Measurements from ENCODE around the gene UPK1A. TPM values are rescaled to one million over a fixed set of nuclear protein-coding genes. Genes with fewer than 3 reads are reported as not detected.

The UPK1A gene
- total RNA-seq, 1 donor from 2014 or later = 0.65 TPM

GRCh38 chr19:35702223-35703012, 36.1 kb downstream of the UPK1A start:
- Mint-ChIP-seq H3K4me3 (ENCODE audit: unreplicated experiment) (peak overlapping the region; percentile 97), H3K27ac (ENCODE audit: unreplicated experiment) (peak overlapping the region; percentile 87), H3K9me3 (ENCODE audit: low read depth) (no peaks in the 10 kb centered on the region), H3K4me1 (ENCODE audit: low read depth) (peaks cover 3% of the 10 kb centered on the region), H3K36me3 (ENCODE audit: low read depth) (no peaks in the 10 kb centered on the region), H3K27me3 (ENCODE audit: low read depth) (no peaks in the 10 kb centered on the region)
- TF ChIP-seq, protein P1, sequence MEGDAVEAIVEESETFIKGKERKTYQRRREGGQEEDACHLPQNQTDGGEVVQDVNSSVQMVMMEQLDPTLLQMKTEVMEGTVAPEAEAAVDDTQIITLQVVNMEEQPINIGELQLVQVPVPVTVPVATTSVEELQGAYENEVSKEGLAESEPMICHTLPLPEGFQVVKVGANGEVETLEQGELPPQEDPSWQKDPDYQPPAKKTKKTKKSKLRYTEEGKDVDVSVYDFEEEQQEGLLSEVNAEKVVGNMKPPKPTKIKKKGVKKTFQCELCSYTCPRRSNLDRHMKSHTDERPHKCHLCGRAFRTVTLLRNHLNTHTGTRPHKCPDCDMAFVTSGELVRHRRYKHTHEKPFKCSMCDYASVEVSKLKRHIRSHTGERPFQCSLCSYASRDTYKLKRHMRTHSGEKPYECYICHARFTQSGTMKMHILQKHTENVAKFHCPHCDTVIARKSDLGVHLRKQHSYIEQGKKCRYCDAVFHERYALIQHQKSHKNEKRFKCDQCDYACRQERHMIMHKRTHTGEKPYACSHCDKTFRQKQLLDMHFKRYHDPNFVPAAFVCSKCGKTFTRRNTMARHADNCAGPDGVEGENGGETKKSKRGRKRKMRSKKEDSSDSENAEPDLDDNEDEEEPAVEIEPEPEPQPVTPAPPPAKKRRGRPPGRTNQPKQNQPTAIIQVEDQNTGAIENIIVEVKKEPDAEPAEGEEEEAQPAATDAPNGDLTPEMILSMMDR (IDR thresholded peaks at IDR 0.05) = no peak
- DNase-seq (ENCODE audit: low spot score) = no peak

- no peak for DNase-seq (ENCODE audit: low spot score)
- Mint-ChIP-seq H3K36me3 (ENCODE audit: low read depth) (no peaks in the 10 kb centered on the region), H3K4me1 (ENCODE audit: low read depth) (peaks cover 3% of the 10 kb centered on the region), H3K27ac (ENCODE audit: unreplicated experiment) (no peak overlapping the region), H3K4me3 (ENCODE audit: unreplicated experiment) (no peak overlapping the region), H3K9me3 (ENCODE audit: low read depth) (no peaks in the 10 kb centered on the region), H3K27me3 (ENCODE audit: low read depth) (no peaks in the 10 kb centered on the region)
- TF ChIP-seq, protein P1 (IDR thresholded peaks at IDR 0.05) = no peak
Observed at GRCh38 chr19:35703343-35703742, 37.0 kb downstream of the UPK1A start.

GRCh38 chr19:35704218-35704617, 37.9 kb downstream of the UPK1A start, which contains the start of gene ZBTB32:
Gene ZBTB32 (plus strand): TSS chr19:35704558. CDS start chr19:35714627, 10,069 bp downstream.
- Mint-ChIP-seq H3K27me3 (ENCODE audit: low read depth) (no peaks in the 10 kb centered on the region), H3K27ac (ENCODE audit: unreplicated experiment) (no peak within 1 kb of the TSS), H3K36me3 (ENCODE audit: low read depth) (no peaks in the 10 kb centered on the region), H3K4me3 (ENCODE audit: unreplicated experiment) (no peak within 1 kb of the TSS), H3K4me1 (ENCODE audit: low read depth) (peaks cover 3% of the 10 kb centered on the region), H3K9me3 (ENCODE audit: low read depth) (no peaks in the 10 kb centered on the region)
- DNase-seq (ENCODE audit: low spot score) = no peak
- TF ChIP-seq, protein P1 (IDR thresholded peaks at IDR 0.05) = no peak

DNA sequence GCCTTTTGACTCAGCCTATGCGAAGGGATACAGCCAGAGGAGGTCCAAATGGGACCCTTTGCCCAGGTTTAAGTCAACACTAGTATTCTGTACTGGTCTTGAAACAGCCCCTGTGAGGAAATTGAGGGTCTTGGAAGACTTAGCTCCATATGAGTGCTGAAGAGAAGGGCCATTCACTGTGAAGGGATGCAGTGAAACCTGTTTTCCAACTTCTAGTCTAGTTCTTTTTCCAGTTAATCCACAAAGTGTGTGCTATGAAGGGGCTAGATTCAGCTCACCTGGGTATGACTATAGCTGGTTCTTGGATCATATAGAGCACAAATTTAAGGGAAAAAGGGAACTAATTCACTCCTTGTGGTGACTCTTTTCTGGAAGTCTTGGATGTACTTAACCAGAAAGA, 42.1 kb downstream of the UPK1A start:
- Mint-ChIP-seq H3K4me1 (ENCODE audit: low read depth) (peaks cover 4% of the 10 kb centered on the region), H3K4me3 (ENCODE audit: unreplicated experiment) (no peak overlapping the region), H3K27ac (ENCODE audit: unreplicated experiment) (no peak overlapping the region), H3K27me3 (ENCODE audit: low read depth) (no peaks in the 10 kb centered on the region), H3K9me3 (ENCODE audit: low read depth) (no peaks in the 10 kb centered on the region), H3K36me3 (ENCODE audit: low read depth) (no peaks in the 10 kb centered on the region)
- DNase-seq (ENCODE audit: low spot score) = no peak
- TF ChIP-seq, protein P1 (IDR thresholded peaks at IDR 0.05) = no peak

DNA sequence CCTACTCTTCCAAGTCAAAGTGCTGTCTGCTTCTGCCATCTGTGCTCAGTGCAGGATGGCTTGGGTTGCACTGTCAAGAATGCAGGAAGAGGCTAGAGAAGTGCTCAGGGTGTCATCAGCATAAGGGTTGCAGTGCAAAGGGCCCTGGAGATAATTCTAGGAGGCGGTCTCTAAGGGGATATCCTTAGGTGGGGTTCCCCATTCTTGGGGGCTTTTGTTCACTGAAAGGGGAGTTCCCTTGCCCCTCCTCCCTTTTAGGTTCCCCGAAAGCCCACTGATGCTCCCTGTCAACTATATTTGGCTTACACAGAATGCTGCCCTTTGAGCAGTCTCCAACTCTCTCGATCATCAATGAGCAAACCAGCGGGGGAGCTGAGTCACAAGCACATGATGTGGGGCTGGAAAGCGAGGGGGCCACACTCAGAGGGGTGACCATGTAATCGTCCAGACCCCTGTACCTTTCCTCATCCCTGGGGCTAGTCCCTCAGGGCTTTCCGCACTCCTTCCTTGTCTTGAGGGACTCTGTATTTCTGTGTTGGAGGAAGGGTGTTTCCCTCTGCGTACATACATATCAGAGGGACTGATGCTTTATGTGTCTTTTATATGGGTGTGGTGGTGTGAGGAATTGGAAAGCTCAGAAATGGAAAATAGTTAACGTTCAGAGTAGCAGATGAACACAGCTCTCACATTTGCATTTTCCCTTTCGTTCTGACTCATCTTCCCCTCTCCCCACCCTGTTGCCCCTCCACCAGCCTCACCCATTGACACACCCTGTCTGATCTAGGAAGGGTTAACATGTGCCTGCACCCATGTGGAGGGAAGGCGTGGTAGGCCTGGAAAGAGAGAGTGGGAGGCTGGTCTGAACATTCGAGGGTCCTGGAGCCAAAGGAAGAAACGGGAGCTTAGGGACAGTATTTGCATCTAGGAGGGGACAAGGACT, 44.7 kb downstream of the UPK1A start:
- no peaks in the 10 kb centered on the region for H3K27me3 Mint-ChIP-seq (ENCODE audit: low read depth)
- H3K4me3 Mint-ChIP-seq (ENCODE audit: unreplicated experiment) = no peak overlapping the region
- DNase-seq (ENCODE audit: low spot score) = no peak
- no peaks in the 10 kb centered on the region for H3K9me3 Mint-ChIP-seq (ENCODE audit: low read depth)
- no peaks in the 10 kb centered on the region for H3K36me3 Mint-ChIP-seq (ENCODE audit: low read depth)
- H3K27ac Mint-ChIP-seq (ENCODE audit: unreplicated experiment) = no peak overlapping the region
- TF ChIP-seq, protein P1 (IDR thresholded peaks at IDR 0.05) = no peak
- peaks cover 8% of the 10 kb centered on the region for H3K4me1 Mint-ChIP-seq (ENCODE audit: low read depth)

Data from chondrocyte (in vitro differentiated cells).